HG03457 (cell line): ENCODE measurements around the gene ASB15.

Experiments
- ATAC-seq: cut with Tn5 transposase; IDR thresholded peaks from one replicate; pipeline ENCODE4 v1.9.1; 2021; ENCODE audit warnings: moderate number of reproducible peaks; ENCODE audit not compliant: unreplicated experiment

ASB15 gene

DNA sequence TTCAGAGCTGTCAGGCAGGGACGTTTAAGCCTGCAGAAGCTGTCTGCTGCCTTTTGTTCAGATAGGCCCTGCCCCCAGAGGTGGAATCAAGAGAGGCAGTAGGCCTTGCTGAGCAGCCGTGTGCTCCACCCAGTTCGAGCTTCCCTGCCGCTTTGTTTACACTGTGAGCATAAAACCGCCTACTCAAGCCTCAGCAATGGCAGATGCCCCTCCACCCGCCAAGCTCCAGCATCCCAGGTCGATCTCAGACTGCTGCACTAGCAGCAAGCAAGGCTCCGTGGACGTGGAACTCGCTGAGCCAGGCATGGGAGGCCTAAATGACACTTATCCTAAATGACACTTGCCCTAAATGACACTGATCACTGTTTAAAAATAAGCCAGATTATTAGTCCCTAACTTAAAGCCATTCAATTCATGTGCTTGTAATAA is 6.8 kb upstream of the ASB15 start:
- ATAC-seq, result no peak

DNA sequence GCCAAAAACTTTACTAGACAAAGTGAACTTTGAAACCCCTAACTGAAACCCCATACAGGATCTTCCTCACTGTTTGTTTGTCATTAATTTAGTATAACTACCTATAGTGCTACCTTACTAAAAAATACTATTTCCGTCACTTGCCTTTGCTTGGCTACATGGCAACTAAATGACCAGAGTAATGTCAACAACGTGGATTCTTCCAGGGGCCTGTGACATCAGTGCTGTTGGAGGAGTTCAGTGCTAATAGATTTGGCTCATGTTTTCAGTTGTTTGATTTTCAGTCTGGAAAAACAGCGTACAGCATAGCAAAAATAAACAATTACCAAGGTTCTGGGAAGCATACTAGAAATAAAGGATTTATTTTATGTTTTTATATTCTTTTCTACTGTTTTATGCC is 3.0 kb upstream of the ASB15 start:
- no peak for ATAC-seq

DNA sequence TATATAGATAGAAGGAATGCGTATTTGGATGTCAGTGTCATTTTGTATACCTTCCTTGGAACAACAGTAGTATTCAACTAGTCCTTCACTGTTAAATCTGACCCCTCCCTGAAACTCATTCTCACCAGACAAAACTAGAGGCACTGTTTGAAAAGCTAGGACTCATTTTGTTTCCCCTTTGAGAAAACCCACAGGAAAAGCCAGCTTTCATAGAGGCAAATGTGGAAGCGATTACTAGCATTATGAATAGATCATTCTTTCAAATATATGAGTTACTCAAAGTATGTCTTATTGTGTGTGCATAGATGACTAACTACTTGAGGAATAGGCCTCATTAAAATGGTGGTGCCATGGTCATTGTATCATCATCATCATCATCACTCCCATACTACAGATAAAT is 1.9 kb upstream of the ASB15 start:
- no peak for ATAC-seq

DNA sequence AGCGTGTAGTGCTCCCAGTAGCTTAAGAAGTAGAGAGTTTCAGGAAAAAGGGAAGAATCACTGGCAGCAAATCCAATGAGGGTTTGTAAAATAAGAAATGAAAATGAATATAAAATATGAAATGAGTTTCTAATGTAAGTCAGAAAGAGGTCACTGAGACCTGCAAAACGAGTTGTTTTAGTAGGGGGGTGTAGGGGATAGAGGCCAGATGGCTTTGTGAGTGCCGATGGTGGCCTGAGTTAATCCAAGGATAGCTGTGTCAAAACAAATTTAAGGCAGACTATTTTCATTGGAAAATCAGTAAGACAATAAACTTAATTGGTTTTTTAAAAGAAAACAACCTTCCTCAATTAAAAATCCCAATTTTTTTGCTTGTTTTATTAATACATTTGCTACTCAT is 745 bp upstream of the ASB15 start:
- no peak for ATAC-seq

DNA sequence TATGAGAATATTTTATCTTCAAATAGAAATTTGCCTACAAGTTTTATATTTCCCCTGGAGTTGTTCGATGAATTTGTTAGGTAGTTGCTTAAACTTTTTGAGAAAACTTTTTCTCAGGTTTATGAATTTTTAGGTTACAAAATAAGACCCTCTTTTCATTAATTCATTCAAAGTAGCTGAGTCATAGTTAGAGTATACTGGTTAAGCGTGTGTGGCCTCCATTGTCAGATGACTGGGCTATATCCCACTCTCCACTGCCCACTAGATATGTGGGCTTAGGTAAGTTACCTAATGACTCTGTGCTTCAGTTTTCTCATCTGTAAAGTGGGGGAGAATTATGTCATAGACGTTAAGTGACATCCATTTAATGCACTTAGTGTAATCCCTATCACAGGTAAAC is 1.0 kb downstream of the ASB15 start:
- ATAC-seq, result no peak

DNA sequence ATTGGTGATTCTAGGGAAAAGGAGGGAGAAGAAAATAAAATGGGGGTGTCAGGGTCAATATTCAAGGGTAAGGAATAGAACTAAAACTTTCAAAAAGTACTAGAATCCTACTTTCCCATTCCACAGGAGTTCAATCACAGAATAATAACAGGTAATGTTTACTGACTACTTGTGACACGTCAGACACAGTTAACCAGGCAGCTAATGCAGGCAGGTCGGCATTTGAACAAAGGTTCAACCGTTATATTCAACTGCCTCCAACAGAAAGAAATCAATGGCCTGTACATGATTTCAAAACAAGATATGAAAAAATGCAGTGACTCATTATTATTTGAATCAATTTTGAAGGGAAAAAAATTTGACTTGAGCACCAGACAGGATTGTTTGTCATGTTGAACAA is 3.1 kb downstream of the ASB15 start:
- no peak for ATAC-seq

DNA sequence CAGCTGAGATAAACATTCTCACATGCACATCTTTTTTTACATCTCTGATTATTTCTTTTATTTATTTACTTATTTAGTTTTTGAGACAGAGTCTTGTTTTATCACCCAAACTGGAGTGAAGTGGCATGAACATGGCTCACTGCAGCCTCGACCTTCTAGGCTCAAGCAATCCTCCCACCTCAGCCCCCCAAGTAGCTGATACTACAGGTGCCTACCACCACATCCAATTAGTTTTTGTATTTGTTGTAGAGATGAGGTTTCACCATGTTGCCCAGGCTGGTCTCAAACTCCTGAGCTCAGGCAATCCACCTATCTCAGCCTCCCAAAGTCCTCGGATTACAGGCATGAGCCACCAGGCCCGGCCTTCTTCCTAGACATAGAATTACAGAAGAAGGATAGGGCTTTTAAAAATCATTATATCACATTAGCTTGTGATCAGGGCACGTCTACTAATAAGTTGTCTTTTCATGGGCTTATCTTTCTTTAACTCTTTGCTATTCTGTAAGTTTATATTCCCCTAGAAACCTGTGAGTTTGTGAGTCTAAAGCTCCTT is 5.9 kb downstream of the ASB15 start:
- no peak for ATAC-seq

DNA sequence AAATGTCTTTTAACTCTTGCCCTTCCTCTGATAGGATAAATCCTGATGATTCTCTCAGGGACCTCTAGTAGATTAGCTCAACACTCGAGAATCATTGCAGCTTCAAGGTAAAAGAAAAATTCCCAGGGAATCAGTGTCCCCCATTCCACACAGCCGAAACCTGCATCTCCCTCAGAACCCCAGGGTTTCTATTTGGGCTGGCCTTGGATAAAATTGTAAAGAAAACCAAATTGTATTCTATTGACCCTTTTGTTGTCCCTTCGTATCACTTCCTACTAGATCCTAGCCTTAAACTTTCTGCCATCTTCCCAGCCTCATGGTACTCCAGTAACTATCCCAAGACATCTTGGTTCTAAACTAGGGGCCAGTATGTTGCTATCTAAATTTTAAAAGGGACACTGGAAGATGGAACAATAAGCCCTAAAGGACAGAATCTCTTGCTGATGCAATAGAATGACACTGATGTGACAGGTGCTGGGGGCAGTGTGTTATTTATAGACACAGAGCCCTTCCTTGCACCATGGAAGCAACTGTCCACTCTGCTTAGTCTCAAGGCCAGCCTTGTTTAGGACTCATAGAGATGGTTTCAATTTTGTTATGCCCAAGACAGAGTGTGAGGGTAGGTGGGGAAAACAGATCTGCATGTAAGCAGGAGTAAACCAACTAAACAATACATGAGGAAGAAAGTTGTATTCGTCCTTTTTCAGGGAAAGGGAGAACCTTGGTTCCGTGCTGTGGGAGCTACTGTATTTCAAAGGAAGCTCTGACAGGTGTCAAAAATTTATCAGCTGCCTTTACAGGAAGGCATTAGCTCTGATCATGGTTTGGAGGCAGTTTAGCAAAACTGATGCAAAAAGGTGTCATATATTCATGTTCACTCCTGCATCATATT is 7.6 kb downstream of the ASB15 start:
- ATAC-seq, result no peak

DNA sequence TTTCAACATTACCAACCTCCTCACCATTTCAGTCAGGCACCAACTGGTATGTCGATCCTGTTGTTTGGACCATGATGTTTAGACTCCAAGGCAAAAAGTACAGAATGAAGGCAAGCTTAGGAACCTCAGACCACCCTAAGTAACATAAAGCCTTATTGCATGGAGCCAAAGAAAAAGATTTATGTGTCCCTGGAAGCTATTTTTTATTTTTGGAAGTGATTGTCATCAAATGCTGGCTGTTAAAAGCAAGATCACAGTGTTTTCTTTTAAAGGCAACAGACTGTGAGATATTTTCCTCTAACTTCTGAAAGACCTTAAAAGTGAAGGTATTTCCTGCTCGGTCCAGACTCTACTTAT is 8.2 kb downstream of the ASB15 start:
- no peak for ATAC-seq

DNA sequence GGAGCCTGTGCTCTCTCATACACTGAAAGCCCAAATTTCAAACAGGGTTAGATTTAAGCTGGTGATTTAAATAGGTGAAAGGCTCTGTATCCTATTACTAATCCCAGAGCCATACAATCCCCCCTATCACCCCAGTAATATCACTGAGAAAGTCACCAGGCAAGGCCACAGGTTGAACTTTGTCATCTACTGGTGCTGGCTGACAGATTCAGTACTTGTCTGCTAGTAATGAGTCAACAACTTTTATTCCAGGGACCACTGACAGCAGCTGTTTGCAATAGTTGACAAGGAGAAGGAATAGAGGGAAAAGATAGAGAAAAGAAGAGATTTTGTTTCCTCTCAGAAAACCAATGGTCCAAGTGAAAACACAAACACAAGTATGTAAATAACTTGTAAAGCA is 10.4 kb downstream of the ASB15 start:
- no peak for ATAC-seq

DNA sequence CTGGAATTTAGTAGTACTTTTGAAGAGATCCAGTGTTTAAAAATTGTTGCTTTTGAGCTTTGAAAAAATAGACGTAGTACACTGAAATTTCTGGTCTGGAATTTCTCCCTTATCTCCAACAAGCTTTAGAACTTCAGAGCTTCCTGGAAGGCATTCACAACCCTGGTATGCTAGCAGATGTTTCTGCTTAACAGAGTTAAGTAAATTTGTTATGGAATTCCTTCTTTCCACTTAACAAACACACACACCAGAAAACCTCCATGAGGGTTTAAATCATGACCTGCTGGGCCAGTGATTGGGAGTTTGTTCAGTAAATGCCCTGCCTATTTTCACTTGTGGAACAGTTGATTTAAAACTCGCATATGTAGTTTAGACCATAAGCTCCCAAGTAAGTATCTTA is 13.7 kb downstream of the ASB15 start:
- ATAC-seq, result no peak

DNA sequence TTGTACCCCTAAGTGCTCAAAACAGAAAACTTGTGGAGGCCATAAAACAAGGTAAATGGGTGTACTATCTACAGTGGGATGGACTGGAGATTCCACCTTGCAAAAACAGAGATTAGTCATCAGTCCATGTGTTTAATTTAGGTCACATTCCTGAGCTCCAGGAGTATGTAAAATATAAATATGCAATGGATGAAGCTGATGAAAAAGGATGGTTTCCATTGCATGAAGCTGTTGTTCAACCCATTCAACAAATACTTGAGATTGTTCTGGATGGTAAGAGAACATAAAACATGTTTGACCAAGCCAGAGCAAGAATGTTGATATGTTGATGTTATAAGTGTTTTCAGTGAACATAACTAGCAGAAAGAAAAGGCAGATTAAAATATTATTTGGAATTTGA is 14.6 kb downstream of the ASB15 start:
- ATAC-seq, result no peak

DNA sequence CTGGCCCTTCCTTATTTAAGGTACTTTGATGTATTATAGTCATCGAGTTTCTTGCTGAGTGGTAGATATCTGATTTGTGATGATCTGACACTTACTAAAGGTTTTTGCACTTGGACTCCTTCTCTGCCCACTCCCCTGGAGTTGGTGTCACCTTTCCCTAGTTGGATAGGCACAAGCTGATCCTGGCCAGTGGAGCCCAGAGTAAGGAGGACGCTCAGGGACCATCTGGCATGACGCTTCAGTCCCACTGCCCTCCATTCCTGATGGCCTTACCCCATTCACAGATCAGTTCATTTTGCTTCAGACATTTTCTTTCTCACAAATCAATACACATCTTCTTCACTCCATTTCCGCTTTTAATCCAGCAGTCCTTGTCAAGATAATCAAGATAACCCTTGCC is 20.1 kb downstream of the ASB15 start:
- ATAC-seq, result no peak

DNA sequence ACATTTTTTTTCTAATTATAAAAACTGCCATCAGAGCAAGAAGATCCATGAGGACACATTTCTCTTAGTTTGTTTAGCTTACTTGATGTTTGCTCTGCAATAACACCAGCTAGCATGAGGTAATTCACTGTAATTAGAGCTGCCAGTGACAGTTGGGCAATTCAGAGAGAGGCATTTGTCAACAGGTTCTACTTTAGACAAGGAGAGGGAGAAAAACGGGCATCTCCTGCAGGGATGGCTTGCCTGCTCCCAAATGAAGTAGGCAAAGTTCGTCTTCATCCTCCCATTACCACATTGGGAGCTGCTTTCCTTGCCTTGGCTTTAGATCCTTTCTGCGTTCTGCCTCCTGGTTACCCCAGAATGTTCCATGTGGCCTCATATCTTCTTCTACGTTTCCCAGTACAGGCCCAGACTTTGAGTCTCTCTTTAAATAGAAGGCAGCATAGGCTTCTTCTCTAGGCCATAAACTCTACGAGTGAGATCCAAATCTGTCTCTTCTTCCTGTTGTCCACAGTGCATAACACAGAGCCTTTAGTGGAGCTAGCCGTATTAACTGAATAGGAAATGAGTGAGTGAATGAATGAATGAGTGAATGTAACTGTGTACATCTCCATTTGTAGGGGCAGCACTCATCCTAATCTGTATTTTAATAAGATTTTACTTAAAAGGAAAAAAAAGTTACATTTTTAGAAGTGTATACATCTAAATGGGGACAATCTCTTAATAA is 21.2 kb downstream of the ASB15 start:
- no peak for ATAC-seq

DNA sequence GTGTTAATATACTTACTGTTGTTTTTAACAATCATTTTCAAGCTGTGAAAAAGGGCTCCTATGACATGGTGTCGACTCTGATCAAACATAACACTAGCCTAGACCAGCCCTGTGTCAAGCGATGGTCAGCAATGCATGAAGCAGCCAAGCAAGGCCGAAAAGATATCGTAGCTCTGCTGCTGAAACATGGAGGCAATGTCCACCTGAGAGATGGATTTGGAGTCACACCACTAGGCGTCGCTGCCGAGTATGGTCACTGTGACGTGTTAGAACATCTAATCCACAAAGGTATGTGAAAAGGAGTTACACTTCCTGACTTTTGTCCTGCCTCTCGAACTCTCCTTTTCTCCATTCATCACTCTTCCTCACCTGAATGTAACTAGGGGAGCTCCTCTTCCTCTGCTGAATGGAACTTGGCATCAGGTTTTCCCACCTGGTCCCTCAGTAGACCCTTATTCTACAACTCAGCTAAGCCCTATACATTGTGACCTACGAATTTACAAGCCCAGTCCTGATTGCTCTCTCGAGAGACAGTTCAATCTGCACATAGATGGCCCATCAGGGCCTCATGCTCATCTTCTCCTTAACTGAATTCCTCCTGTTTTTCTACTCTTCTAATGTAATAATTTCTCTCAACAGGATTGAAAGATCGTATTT is 23.0 kb downstream of the ASB15 start:
- ATAC-seq, result peak; percentile 78

DNA sequence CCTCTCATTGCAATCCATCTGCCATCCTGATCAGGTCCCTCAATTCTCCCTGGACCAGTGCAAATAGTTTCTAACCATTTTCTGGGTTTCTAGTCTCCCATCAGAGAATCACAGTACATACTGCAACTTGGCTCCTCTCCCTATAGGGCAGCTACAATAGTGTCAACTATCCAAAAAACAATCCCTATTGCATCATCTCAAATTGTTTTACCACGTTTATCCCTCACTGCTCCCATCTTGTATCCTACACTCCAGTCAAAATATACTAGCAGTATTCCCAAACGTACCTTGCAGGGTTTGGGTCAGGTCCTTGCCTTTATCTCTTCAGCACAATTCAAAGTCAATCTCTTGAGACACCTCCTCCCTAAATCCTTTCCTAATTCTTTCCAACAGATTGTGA is 23.6 kb downstream of the ASB15 start:
- ATAC-seq, result no peak

DNA sequence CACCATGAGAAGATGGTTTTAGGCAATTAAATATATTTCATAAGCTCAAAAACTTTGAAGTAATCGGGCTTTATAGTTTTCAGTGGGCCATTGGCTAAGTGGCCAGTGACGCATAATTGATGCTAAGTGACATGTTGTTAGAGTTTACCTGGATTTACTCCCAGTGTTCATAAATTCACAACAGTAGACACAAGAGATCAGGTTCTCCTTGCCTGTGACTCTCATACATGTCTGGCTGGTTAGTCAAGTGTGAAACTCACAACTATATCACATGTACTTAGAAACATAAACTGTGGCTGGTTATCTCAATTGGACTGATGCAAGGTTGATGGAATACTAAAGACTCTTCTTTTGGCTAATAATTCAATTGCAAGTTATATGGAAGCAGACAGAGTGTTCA is 26.2 kb downstream of the ASB15 start:
- ATAC-seq, result no peak

DNA sequence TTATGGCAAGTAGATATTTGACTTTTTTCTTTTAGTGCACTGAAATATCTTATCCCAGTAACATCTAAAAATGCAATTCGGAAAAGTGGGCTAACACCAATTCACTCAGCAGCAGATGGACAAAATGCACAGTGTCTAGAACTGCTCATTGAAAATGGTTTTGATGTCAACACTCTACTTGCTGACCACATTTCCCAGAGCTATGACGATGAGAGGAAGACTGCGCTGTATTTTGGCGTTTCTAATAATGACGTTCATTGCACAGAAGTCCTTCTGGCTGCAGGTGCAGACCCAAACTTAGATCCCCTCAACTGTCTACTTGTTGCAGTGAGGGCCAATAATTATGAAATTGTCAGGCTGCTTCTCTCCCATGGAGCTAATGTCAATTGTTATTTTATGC is 27.2 kb downstream of the ASB15 start:
- no peak for ATAC-seq

DNA sequence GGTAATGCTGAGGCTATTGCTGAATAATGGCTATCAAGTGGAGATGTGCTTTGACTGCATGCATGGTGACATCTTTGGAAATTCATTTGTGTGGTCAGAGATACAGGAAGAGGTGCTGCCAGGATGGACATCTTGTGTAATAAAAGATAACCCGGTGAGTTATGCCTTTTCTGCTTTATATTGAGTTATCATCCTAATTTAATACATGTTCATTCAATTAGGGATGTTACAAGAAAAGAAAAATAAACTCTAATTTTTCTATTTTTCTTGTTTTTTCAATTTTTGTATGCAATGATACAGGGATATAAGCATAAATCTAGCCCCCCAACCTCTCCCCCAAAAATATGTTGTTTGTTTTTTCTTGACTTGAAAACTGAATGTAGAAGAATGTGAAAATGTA is 27.7 kb downstream of the ASB15 start:
- no peak for ATAC-seq

DNA sequence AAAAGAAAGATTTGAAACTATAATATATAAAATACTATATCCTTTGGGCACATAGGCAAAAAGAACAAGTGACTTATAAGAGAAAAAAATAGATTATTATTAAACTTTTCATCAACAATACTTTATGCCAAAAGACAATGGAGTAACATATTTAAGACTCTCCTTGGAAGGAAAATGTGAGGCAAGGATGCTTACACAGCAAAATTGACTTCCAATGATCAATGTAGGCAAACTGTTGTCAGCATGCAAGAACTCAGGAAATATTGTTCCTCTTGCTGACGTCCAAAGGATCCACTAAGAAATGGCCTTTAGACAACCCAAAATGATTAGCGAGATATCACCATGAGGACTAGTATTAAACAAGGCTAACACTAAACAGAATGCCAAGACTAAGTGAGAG is 31.2 kb downstream of the ASB15 start:
- ATAC-seq, result no peak

DNA sequence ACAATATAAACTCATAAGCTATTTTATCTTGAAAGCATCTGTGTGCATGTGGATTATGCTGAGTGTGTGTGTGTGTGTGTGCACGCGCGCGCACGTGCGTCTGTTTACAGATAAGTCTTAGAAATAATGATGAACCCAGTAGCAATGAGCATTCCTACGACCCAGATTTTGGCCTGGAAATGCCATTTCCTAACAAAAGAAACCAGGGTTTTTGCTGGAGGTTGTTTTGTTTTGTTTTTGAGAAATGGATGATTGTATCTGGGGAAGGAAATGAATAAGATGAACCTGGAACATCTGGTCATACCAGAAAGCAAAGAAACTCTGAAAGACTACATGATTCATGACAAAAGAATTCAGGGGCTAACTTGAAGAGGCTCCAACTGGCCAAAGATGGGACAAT is 31.9 kb downstream of the ASB15 start:
- ATAC-seq, result no peak
